ENCODE data around the gene AARSD1.
"Not testable (repeated sequence)": the region's sequence is repeated elsewhere in the genome, so short reads cannot be mapped to it uniquely, and the experiment has no call there.

Gene AARSD1

DNA sequence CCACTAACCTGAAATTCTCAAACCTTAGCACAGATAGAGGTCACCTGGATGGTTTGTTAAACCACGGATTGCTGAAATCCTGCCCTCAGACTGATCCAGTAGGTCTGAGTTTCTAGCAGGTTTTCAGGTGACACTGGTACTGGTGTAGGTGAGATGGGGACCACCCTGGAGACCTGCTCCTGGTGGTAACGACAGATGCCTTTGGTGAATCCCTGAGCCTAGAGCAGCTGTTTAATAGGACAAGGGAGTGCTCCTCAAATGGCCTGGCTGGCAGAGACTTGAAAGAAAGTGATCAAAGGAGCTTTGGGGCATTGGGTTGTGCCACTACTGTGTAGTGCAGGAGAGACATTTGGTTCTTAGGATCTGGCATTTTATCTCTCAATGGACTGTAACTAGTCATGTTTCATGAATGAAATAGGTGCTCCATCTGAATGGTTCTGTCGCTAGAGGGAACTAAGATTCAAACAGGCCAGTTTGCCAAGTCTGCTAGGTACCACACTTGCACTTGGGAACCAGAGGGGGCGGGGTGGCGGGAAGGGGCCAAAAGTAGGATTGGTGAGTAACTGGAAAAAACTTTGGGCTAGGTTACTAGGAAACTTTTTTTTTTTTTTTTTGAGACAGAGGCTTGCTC, 39.4 kb upstream of the AARSD1 start:
- no CpG with 5 or more reads among the region's 5 CpGs for WGBS (ENCODE audit: extremely low coverage, insufficient coverage, low lambda C conversion rate)
- H3K4me1 ChIP-seq (ENCODE audit: control insufficient read depth, low read depth, low read length) = no peaks in the 10 kb centered on the region
- H3K56ac ChIP-seq (ENCODE audit: low read length) = no peak overlapping the region
- no peak overlapping the region for H3K18ac ChIP-seq (ENCODE audit: low read length)
- no peak overlapping the region for H3K9ac ChIP-seq (ENCODE audit: low read length)
- no peak overlapping the region for H2BK15ac ChIP-seq (replicated peaks; ENCODE audit: low read depth)
- peaks cover 16% of the 10 kb centered on the region for H3K79me2 ChIP-seq (ENCODE audit: control insufficient read depth, insufficient read depth, low read length)
- H4K8ac ChIP-seq (ENCODE audit: low read depth, low read length) = no peak overlapping the region
- H3K27ac ChIP-seq (ENCODE audit: low read depth, low read length) = no peak overlapping the region
- H3K4me3 ChIP-seq (ENCODE audit: low read length) = no peak overlapping the region
- peak; percentile 78 for DNase-seq
- no peak overlapping the region for H2BK5ac ChIP-seq (ENCODE audit: low read length)
- no peak overlapping the region for H3K4ac ChIP-seq (ENCODE audit: low read depth, low read length)
- no peaks in the 10 kb centered on the region for H3K27me3 ChIP-seq (ENCODE audit: insufficient read depth, low read length, poor library complexity)
- H2AK5ac ChIP-seq (ENCODE audit: low read length) = no peak overlapping the region
- no peak overlapping the region for H2BK120ac ChIP-seq (ENCODE audit: low read depth, low read length)
- peaks cover 6% of the 10 kb centered on the region for H3K36me3 ChIP-seq (ENCODE audit: control insufficient read depth, insufficient read depth, low read length)
- no peak overlapping the region for H3K4me2 ChIP-seq (ENCODE audit: low read length)
- H3K23ac ChIP-seq (ENCODE audit: low read length) = no peak overlapping the region
- peaks cover 2% of the 10 kb centered on the region for H3K79me1 ChIP-seq (ENCODE audit: low read length)
- no peak overlapping the region for H4K5ac ChIP-seq (ENCODE audit: low read length)

- H2AK5ac ChIP-seq (ENCODE audit: low read length); H3K4me2 ChIP-seq (ENCODE audit: low read length); H3K23ac ChIP-seq (ENCODE audit: low read length); H2BK5ac ChIP-seq (ENCODE audit: low read length); H3K4me1 ChIP-seq (ENCODE audit: control insufficient read depth, low read depth, low read length); H2BK120ac ChIP-seq (ENCODE audit: low read depth, low read length); H3K18ac ChIP-seq (ENCODE audit: low read length); DNase-seq; H3K36me3 ChIP-seq (ENCODE audit: control insufficient read depth, insufficient read depth, low read length); H3K27ac ChIP-seq (ENCODE audit: low read depth, low read length); H2BK15ac ChIP-seq (replicated peaks; ENCODE audit: low read depth); H3K27me3 ChIP-seq (ENCODE audit: insufficient read depth, low read length, poor library complexity); H4K8ac ChIP-seq (ENCODE audit: low read depth, low read length); H3K79me1 ChIP-seq (ENCODE audit: low read length); H4K5ac ChIP-seq (ENCODE audit: low read length); H3K4me3 ChIP-seq (ENCODE audit: low read length); H3K4ac ChIP-seq (ENCODE audit: low read depth, low read length): not testable (repeated sequence)
- no CpG with 5 or more reads among the region's 13 CpGs for WGBS (ENCODE audit: extremely low coverage, insufficient coverage, low lambda C conversion rate)
- Histone ChIP-seq H3K9ac (ENCODE audit: low read length) (peak overlapping the region; percentile 2), H3K79me2 (ENCODE audit: control insufficient read depth, insufficient read depth, low read length) (peaks cover 19% of the 10 kb centered on the region), H3K56ac (ENCODE audit: low read length) (peak overlapping the region; percentile 44)
Observed at GRCh38 chr17:43000894-43001293, 36.6 kb upstream of the AARSD1 start.

DNA sequence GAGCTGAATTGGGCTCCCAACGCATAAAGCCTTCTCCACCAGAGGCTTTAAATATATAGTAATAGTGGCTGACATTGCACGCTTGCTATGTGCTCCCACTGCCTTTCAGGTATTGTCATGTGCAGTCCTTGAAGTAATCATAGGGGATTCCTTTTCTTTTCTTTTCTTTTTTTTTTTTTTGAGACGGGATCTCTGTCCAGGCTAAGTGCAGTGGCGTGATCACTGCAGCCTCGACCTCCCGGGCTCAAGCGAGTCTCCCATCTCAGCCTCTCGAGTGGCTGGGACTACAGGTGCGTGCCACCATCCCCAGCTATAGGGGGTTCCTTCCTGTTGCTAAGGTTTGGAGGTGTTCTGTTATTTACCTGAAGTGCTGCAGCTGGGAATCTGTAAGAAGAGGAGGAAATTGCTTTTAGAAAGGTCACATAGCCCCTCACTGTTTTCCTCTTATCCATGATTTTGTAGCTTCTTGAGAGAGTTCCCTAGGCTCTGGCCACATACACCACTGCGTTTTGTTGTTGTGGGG, 34.8 kb upstream of the AARSD1 start:
- peak overlapping the region; percentile 39 for H3K4me2 ChIP-seq (ENCODE audit: low read length)
- peaks cover 6% of the 10 kb centered on the region for H3K36me3 ChIP-seq (ENCODE audit: control insufficient read depth, insufficient read depth, low read length)
- peaks cover 2% of the 10 kb centered on the region for H3K79me1 ChIP-seq (ENCODE audit: low read length)
- no peak overlapping the region for H3K18ac ChIP-seq (ENCODE audit: low read length)
- no peak overlapping the region for H2BK5ac ChIP-seq (ENCODE audit: low read length)
- no peak overlapping the region for H4K5ac ChIP-seq (ENCODE audit: low read length)
- no peaks in the 10 kb centered on the region for H3K27me3 ChIP-seq (ENCODE audit: insufficient read depth, low read length, poor library complexity)
- H2BK120ac ChIP-seq (ENCODE audit: low read depth, low read length) = no peak overlapping the region
- no peak overlapping the region for H2BK15ac ChIP-seq (replicated peaks; ENCODE audit: low read depth)
- no peaks in the 10 kb centered on the region for H3K4me1 ChIP-seq (ENCODE audit: control insufficient read depth, low read depth, low read length)
- H3K23ac ChIP-seq (ENCODE audit: low read length) = no peak overlapping the region
- H2AK5ac ChIP-seq (ENCODE audit: low read length) = no peak overlapping the region
- H4K8ac ChIP-seq (ENCODE audit: low read depth, low read length) = no peak overlapping the region
- no peak for DNase-seq
- H3K79me2 ChIP-seq (ENCODE audit: control insufficient read depth, insufficient read depth, low read length) = peaks cover 19% of the 10 kb centered on the region
- peak overlapping the region; percentile 88 for H3K4me3 ChIP-seq (ENCODE audit: low read length)
- no CpG with 5 or more reads among the region's 10 CpGs for WGBS (ENCODE audit: extremely low coverage, insufficient coverage, low lambda C conversion rate)
- H3K4ac ChIP-seq (ENCODE audit: low read depth, low read length) = peak overlapping the region; percentile 92
- peak overlapping the region; percentile 94 for H3K9ac ChIP-seq (ENCODE audit: low read length)
- H3K27ac ChIP-seq (ENCODE audit: low read depth, low read length) = no peak overlapping the region
- H3K56ac ChIP-seq (ENCODE audit: low read length) = peak overlapping the region; percentile 93

DNA sequence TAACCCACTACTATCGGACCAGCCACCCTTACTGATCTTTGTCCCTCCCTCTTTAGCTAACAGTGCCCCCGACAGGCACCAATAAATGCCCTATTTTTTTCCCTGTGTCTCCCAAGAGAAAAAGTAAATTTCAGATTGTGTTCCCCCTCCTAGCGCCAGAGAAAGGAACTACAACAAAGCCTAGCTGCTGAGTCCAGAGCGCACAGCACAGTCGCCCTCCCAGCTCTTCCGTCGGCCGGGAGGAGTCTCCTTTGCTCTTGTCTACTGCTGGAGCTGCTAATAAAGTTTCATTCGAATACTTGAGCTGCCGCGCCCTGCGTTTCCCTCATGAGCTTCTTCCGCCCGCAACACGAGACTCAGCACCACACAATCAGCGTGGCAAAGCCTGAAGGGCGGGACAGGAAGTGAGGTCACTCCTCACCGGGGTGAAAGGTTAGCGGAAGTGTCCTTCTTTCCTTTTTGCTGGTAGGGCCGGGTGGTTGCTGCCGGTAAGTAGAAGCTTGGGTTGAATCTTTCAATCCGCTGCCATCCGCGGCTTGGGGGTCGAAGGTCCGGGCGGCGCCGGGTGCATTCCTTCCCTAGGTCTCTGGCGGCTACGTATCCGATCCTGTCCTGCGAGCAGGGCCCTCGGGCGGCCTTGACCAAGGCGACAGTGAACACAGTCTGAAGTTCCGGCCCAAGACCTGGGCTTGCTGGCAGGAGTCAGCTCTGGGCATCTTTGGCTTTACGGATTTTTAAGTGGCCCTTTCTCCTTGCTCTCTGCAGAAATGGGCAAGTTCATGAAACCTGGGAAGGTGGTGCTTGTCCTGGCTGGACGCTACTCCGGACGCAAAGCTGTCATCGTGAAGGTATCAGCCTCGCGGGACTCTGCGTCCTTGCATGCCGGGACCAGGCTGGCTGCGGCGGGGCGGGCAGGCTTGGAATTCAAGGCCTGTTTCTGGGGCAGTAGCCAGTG, 34.0 kb upstream of the AARSD1 start, which contains the start of gene RPL27:
RPL27 (plus strand) TSS at position 436 of the 955 bp plus-strand sequence; CDS start at position 768, 332 bp downstream.
- Histone ChIP-seq H4K5ac (ENCODE audit: low read length) (no peak within 1 kb of the TSS), H3K56ac (ENCODE audit: low read length) (peak within 1 kb of the TSS; percentile 93), H3K4ac (ENCODE audit: low read depth, low read length) (peak within 1 kb of the TSS; percentile 92), H3K4me1 (ENCODE audit: control insufficient read depth, low read depth, low read length) (no peaks in the 10 kb centered on the region), H3K4me2 (ENCODE audit: low read length) (peak within 1 kb of the TSS; percentile 39), H3K23ac (ENCODE audit: low read length) (no peak within 1 kb of the TSS), H3K18ac (ENCODE audit: low read length) (peak within 1 kb of the TSS; percentile 80), H2AK5ac (ENCODE audit: low read length) (no peak within 1 kb of the TSS), H3K79me1 (ENCODE audit: low read length) (peaks cover 2% of the 10 kb centered on the region), H3K27me3 (ENCODE audit: insufficient read depth, low read length, poor library complexity) (no peaks in the 10 kb centered on the region), H3K4me3 (ENCODE audit: low read length) (peak within 1 kb of the TSS; percentile 88), H3K9ac (ENCODE audit: low read length) (peak within 1 kb of the TSS; percentile 94), H2BK5ac (ENCODE audit: low read length) (no peak within 1 kb of the TSS), H2BK15ac (replicated peaks; ENCODE audit: low read depth) (no peak within 1 kb of the TSS), H4K8ac (ENCODE audit: low read depth, low read length) (peak within 1 kb of the TSS; percentile 83), H3K27ac (ENCODE audit: low read depth, low read length) (peak within 1 kb of the TSS; percentile 67), H3K36me3 (ENCODE audit: control insufficient read depth, insufficient read depth, low read length) (peaks cover 6% of the 10 kb centered on the region), H2BK120ac (ENCODE audit: low read depth, low read length) (no peak within 1 kb of the TSS), H3K79me2 (ENCODE audit: control insufficient read depth, insufficient read depth, low read length) (peaks cover 19% of the 10 kb centered on the region)
- no CpG with 5 or more reads among the region's 49 CpGs for WGBS (ENCODE audit: extremely low coverage, insufficient coverage, low lambda C conversion rate)
- DNase-seq = peak; percentile 100

DNA sequence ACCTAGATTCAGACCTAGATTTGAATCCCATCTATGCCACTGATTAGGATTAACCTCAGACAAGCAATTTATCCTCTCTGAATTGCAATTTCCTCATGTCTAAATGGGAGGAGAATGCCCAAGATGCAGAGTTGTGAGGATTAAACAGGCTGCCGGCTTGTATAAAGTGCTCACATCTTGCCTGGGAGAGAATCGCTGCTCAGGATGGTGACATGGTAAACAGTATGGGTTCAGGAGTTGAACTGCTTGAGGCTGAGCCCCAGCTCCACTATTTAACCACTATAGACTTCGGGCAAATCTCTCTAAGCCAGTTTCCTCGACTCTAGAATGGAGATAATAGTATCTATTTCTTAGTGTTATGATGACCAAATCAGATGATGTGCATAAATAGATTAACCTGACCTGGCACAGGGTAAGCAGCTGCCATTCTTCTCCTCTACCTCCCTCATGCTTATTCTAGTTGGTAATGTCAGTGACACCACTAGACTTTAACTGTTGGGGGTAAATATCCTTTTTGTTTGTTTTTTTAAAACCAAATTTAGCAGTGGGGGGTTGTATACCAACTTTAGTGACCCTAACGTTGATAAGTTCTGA, 33.2 kb upstream of the AARSD1 start:
- Histone ChIP-seq H3K27me3 (ENCODE audit: insufficient read depth, low read length, poor library complexity) (no peaks in the 10 kb centered on the region), H3K4ac (ENCODE audit: low read depth, low read length) (no peak overlapping the region), H3K79me2 (ENCODE audit: control insufficient read depth, insufficient read depth, low read length) (peaks cover 19% of the 10 kb centered on the region), H2AK5ac (ENCODE audit: low read length) (no peak overlapping the region), H3K36me3 (ENCODE audit: control insufficient read depth, insufficient read depth, low read length) (peaks cover 10% of the 10 kb centered on the region), H2BK15ac (replicated peaks; ENCODE audit: low read depth) (no peak overlapping the region), H2BK5ac (ENCODE audit: low read length) (no peak overlapping the region), H3K4me3 (ENCODE audit: low read length) (no peak overlapping the region), H3K4me1 (ENCODE audit: control insufficient read depth, low read depth, low read length) (no peaks in the 10 kb centered on the region), H3K9ac (ENCODE audit: low read length) (peak overlapping the region; percentile 23), H3K56ac (ENCODE audit: low read length) (peak overlapping the region; percentile 63), H3K79me1 (ENCODE audit: low read length) (peaks cover 2% of the 10 kb centered on the region), H4K8ac (ENCODE audit: low read depth, low read length) (no peak overlapping the region), H3K4me2 (ENCODE audit: low read length) (peak overlapping the region; percentile 26), H3K18ac (ENCODE audit: low read length) (no peak overlapping the region), H3K23ac (ENCODE audit: low read length) (no peak overlapping the region), H3K27ac (ENCODE audit: low read depth, low read length) (no peak overlapping the region), H2BK120ac (ENCODE audit: low read depth, low read length) (no peak overlapping the region), H4K5ac (ENCODE audit: low read length) (no peak overlapping the region)
- WGBS (ENCODE audit: extremely low coverage, insufficient coverage, low lambda C conversion rate) = no CpG with 5 or more reads among the region's 5 CpGs
- DNase-seq = no peak

Measured in mesendoderm (in vitro differentiated cells).